Cerebellar cortex (tissue), 1 donor: ENCODE measurements around the gene LMTK2.

Source experiments
- DNase-seq: peaks from one replicate; pipeline ENCODE4 v3.0.0-alpha.2; 2015; ENCODE audit warnings: low spot score

Gene LMTK2

GRCh38 chr7:98203261-98203963, 96.8 kb downstream of the LMTK2 start:
- DNase-seq = no peak

- no peak for DNase-seq
These were observed 97.4 kb downstream of the LMTK2 start for GRCh38 chr7:98203964-98204605.

- DNase-seq = no peak
These were observed 98.0 kb downstream of the LMTK2 start for GRCh38 chr7:98204670-98205069.

- no peak for DNase-seq
These were observed 98.6 kb downstream of the LMTK2 start for GRCh38 chr7:98205162-98205845.

GRCh38 chr7:98206451-98207330, 100.0 kb downstream of the LMTK2 start:
- no peak for DNase-seq

- DNase-seq = no peak
These were observed 102.7 kb downstream of the LMTK2 start for GRCh38 chr7:98209166-98209920.

- DNase-seq = no peak
These were observed 104.0 kb downstream of the LMTK2 start for GRCh38 chr7:98210513-98211220.

- DNase-seq = no peak
These were observed 104.6 kb downstream of the LMTK2 start, which contains the start of gene BHLHA15 for GRCh38 chr7:98211221-98211675. Gene BHLHA15 (plus strand): TSS chr7:98211439. CDS start chr7:98212310, 871 bp downstream.

- no peak for DNase-seq
These were observed 105.2 kb downstream of the LMTK2 start for GRCh38 chr7:98211676-98212531.

- no peak for DNase-seq
These were observed 105.9 kb downstream of the LMTK2 start for GRCh38 chr7:98212532-98213041.

GRCh38 chr7:98213296-98213887, 106.7 kb downstream of the LMTK2 start:
- DNase-seq = no peak

GRCh38 chr7:98213888-98214810, 107.5 kb downstream of the LMTK2 start:
- DNase-seq = no peak

- no peak for DNase-seq
These were observed 108.2 kb downstream of the LMTK2 start for GRCh38 chr7:98214811-98215321.

GRCh38 chr7:98215561-98216495, 109.2 kb downstream of the LMTK2 start:
- DNase-seq = no peak

GRCh38 chr7:98216941-98217622, 110.4 kb downstream of the LMTK2 start:
- DNase-seq = no peak
